Measurements from ENCODE around the gene CYP4F2. TPM values are rescaled to one million over a fixed set of nuclear protein-coding genes. Genes with fewer than 3 reads are reported as not detected.

CYP4F2 gene
- total and polyA plus RNA-seq, 2 of the 8 experiments (the other 6 are each of a cell fraction or from before 2014, with no cell fraction given) = not detected

- TF ChIP-seq CHD7 (IDR thresholded peaks at IDR 0.05; ENCODE audit: insufficient replicate concordance, low read length) (no peak), TAF7 (optimal IDR thresholded peaks at IDR 0.05; ENCODE audit: borderline replicate concordance, low read depth, low read length) (no peak), GABPA (IDR thresholded peaks at IDR 0.05; ENCODE audit: borderline replicate concordance, insufficient read depth, low read length) (no peak), CTCF (IDR thresholded peaks at IDR 0.05; ENCODE audit: control extremely low read depth in 1 of 3, insufficient read depth in 1 of 3, low read depth in 1 of 3, low read length in 3 of 3) (no peak), TAF1 (IDR thresholded peaks at IDR 0.05; ENCODE audit: low read depth, low read length) (no peak), SRF (IDR thresholded peaks at IDR 0.05; ENCODE audit: low read depth, low read length) (no peak)
Measured at GRCh38 chr19:15891434-15891833, 6.4 kb downstream of the CYP4F2 start (continued).

Data from H1 (cell line).